SU-DHL-6 (cell line): Measurements from ENCODE around the gene CDH23.

ENCODE experiments used
- CTCF ChIP-seq: fragments of 200-600 bp; sonication (generic); IDR thresholded peaks from one replicate; pipeline ENCODE4 v1.5.1; 2017; ENCODE audit warnings: antibody characterized with exemption, mild to moderate bottlenecking, low read length, moderate library complexity; ENCODE audit not compliant: insufficient read depth, poor library complexity, severe bottlenecking
- EZH2phosphoT487 ChIP-seq: fragments of 200-600 bp; sonication (generic), shearing (Covaris generic); conservative IDR thresholded peaks from 2 replicates; pipeline ENCODE4 v1.6.1; 2018; ENCODE audit warnings: mild to moderate bottlenecking, antibody characterized with exemption, low read length, moderate library complexity, mixed read lengths

GRCh38 chr10:71812913-71813590 is 416.3 kb downstream of the CDH23 start:
- TF ChIP-seq CTCF, result no peak
- TF ChIP-seq EZH2phosphoT487, result no peak
